SK-N-SH (cell line): ENCODE results near the gene NIF3L1. TPM values are rescaled to one million over a fixed set of nuclear protein-coding genes. Genes with fewer than 3 reads are reported as not detected.

ENCODE experiments used
- CTCF ChIP-seq: fragments of 200-600 bp; sonication (generic); IDR thresholded peaks from 2 replicates; pipeline ENCODE4 v1.6.1; 2017; ENCODE audit warnings: antibody characterized with exemption, mild to moderate bottlenecking, moderate library complexity
- TEAD4 ChIP-seq: IDR thresholded peaks from 2 replicates; pipeline ENCODE4 v1.4.0; 2012; ENCODE audit warnings: mild to moderate bottlenecking, borderline replicate concordance; ENCODE audit not compliant: insufficient read depth
- polyA plus RNA-seq, 3 experiments: library from polyadenylated mRNA; depleted of rRNA; stranded (reverse); fragments of >200 nt; gene quantifications; 2 replicates each; pipeline ENCODE4 v1.2.3, GENCODE V29; 2012
- small RNA-seq, 7 experiments: library from RNA; depleted of rRNA; stranded (forward); fragments of <200 nt; gene quantifications; one replicate each; pipeline ENCODE3, GENCODE V24; 2012

The NIF3L1 gene
- polyA plus RNA-seq, 1 of the 3 experiments (the other 2 are of a cell fraction), result 52.4 TPM

GRCh38 chr2:200950378-200950777 lies 61.2 kb downstream of the NIF3L1 start (continued):
- TF ChIP-seq CTCF (no peak), TEAD4 (no peak)
- TF ChIP-seq, all 33 proteins: peak for 0

Small RNA genes lying within 50 kb of the gene (small RNA-seq; reads per million reads assigned to genes)
- 0 reads per million in 7 experiments for gene RF00019
- 0 to 4.2 (median 0) reads per million in 7 experiments for gene RNA5SP115
- gene RNU6-312P, result 0 to 0.13 (median 0) reads per million in 7 experiments
- gene RNU6-762P, result 0 reads per million in 7 experiments

Other genes starting within 250 kb of the NIF3L1 start
- 131 and 163 TPM in 2 replicates for gene BZW1, start 77.5 kb upstream of the NIF3L1 start, polyA plus RNA-seq (2012; rRNA removed)
- gene CLK1, start 24.7 kb upstream of the NIF3L1 start, polyA plus RNA-seq (2012; rRNA removed), result 31.1 and 40.1 TPM in 2 replicates
- gene PPIL3, start 294 bp upstream of the NIF3L1 start, polyA plus RNA-seq (2012; rRNA removed), result 44.9 and 56.5 TPM in 2 replicates
- 3.4 and 3.9 TPM in 2 replicates for gene ORC2, start 74.3 kb downstream of the NIF3L1 start, polyA plus RNA-seq (2012; rRNA removed)
- gene HYCC2, start 182.3 kb downstream of the NIF3L1 start, polyA plus RNA-seq (2012; rRNA removed), result 1.2 and 1.8 TPM in 2 replicates
- gene NDUFB3, start 182.6 kb downstream of the NIF3L1 start, polyA plus RNA-seq (2012; rRNA removed), result 55.9 and 73.7 TPM in 2 replicates
- gene CFLAR, start 226.8 kb downstream of the NIF3L1 start, polyA plus RNA-seq (2012; rRNA removed), result 23.7 and 32.6 TPM in 2 replicates